ENCODE measurements around the gene DNAI1. TPM values are rescaled to one million over a fixed set of nuclear protein-coding genes. Genes with fewer than 3 reads are reported as not detected.

DNAI1 gene
- total RNA-seq, 1 donor from 2014 or later, result 0.99 TPM

DNA sequence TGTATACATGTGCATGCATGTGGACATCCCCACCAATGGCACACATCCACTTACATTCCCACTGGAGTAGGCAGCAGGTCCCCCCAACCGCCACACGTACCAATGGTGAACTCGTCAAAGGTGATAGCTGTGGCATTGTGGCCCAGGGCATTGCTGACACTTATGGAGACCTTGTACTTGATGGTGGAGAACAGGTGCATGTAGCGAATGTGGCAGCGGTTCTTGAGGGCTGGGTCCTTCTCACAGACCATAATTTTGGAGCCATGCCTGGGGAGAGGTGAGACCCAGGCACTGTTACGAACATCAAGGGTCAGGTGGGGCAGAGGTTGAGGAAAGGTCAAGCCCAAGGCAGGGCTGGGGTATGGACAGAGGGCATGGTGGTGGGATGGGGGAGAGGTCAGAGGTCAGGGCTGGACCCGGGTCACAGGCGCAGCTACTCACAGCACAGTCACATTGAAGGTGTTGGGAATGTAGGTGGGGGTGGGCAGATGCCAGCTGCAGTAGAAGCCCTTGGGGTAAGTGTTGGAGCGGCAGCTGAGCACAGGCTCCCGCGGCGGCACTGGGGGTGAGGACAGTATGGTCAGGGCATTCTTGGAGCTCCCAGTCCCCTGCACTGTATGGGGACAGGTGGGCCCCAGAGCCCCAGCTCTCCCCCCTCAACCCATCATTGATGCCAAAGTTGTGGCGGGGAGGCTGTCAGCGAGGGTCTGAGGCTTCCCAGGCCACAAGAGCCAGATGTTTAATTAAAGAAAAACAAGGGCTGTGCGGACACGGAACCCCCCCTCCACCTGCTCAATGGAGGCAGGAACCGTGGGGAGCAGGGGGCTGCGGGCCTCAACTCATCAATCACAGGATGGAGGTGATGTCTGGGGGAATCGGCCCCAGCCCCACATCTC is 99.1 kb downstream of the DNAI1 start:
- DNase-seq (ENCODE audit: low read depth), result no peak

DNA sequence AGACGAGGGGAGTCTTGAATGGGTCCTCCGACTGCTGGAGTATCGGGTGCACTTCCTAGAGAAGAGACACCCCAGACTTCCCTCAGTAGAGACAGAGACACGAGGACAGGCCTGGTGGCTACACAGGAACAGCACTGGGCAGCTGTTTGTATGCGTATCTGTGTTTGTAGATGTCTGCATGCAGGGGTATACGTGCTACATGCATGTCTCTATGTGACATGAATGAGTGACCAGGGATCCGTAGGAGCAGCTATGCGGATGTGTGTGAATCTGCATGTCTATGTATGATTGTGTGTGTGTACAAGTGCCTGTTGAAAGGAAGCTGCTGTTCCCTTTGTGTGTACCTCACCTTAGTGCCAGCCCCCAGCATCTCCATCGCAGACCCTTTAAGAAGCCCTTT is 99.8 kb downstream of the DNAI1 start:
- no peak for DNase-seq (ENCODE audit: low read depth)

DNA sequence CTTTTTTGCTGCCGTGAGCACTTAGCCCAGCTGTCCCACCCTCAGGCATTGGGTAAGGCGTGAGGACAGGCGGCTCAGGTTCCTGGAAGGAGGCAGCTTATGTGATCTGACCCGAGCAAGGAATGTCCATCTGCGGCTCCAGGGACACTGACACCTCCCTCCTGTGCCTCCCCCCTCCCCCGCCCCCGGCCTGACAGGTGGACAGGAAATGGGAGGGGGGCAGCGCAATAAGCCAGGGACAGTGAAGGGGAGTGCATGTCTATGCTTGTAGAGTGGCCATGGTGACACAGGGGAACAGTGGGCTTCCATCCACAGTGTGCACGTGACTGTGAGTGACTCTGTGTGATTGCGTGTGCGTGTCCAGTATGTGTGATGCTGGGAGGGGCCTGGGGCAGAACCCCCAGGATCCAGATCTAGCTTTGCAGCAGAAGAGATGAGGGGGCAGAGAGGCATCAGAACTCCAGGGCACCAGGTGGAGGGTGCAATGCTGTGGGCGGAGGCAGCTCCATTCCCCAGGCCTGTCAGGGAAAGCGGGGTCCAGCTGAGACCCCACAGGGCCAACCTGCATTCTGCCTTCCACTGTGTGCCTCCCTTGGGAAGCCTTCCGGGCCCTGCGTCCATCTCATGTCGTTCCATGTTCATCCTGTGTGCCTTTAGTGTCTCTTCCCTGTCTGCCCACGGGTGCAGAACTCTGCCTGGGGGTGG is 100.5 kb downstream of the DNAI1 start:
- DNase-seq (ENCODE audit: low read depth), result no peak

DNA sequence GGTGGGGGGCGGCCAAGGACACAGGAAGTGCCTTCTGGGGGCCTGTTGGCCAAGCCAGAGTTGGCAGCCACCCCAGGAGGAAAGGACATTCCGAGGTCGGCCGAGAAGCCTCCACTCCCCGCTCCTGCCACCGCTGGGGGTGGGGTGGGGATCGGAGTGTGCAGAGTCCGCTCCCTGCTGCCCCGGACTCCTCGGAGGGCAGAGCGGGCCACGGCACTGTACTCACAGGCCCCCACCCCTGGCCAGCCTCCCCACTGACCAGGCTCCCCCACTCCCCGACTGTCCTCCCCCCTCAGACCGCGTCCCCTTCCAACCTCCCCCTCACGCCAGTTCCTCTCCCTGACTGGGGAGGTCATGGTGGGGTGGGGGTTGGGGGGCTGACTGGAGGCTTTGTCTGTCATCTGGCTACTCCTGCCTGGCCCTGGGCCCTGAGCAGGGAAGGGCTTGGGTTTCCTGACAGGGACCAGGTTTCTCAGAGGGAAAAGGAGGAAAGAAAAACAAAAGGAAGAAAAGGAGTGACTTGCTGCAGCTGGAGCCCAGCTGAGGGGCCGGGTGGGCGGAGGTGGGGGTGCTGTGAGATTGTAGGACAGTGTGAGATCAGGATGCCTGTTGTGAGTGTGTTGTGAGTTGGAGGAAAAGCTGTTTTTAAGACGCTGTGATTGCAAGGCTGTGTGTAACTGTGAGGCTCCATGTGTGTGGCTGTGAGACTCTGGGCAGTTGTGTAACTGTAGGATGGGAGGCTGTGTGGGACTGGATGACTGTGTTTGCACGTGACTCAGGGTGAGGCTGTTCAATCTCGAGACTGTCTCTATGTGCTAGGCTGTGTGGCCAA is 101.2 kb downstream of the DNAI1 start:
- DNase-seq (ENCODE audit: low read depth), result peak; percentile 40

DNA sequence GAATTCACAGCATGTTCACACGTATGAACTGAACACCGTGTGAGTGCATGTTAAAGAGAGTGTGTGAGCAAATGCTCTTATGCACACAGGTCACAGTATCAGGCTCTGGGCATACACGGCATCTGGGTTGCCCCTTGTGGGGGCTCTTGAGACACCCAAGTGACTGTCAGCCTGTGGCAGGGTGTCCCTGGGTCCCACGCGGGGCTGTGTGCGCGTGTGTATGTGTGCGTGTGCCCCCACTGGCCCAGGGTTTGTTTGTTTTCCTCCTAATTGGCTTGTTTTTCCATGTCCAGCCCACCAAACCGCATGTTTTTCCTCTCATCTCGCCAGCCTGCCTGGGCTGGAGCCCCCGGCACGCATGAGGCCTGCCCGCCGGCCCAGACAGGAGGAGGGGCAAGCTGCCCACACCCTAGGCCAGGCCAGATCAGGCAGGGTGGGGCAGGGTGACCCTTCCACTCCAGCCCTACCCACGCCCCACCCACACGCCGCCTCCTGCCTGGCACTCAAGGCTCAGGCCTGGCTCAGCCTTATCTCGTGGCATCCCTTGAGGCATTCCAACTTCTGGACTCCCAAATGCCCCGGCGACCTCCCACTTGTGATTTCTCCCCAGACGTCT is 102.1 kb downstream of the DNAI1 start:
- no peak for DNase-seq (ENCODE audit: low read depth)

DNA sequence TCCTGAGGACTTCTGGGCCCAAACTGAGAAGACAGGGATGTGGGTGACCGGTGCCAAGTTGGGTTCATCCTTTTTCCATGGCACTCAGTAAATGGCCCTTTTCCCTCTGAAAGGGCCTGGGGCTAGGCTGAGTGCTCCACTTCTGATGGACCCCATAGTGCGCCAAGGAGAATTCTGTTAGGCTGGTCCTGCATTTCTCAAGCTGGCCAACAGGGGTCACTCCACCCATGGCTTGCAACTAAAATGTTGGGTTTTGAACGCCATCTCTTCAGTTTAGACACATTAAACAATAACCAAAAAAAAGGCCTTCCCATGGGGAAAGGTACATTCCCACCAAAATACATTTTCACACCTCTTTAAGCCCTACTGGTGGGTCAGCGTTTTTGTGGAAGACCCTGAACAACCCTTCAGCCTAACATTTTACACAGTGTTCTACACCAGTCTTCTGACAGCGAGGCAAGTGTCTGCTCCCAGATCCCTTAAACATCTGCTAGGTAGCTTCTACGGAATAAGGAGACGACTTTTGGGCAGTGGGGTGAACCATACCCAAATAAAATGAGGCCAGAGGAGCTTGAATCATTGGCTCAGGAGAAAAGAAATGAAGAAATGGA is 103.6 kb downstream of the DNAI1 start:
- no peak for DNase-seq (ENCODE audit: low read depth)

DNA sequence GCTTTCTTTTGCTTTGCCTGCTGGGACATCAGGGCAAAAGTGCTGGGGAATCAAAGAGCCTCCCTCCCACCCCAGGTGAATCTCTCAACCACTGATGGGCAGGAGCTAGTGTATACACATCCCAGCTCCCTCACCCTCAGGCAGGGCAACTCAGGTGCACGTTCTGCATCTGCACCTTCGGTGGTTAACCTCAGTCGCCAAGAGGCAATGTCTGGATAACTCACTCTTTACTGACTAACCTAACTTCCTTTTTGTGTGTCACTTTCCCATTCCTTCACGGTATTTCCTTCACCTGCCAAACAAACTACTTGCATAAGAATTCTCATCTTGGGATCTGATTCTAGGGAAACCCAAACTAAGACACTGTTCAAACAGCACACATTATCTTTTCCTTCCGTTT is 104.7 kb downstream of the DNAI1 start:
- no peak for DNase-seq (ENCODE audit: low read depth)

DNA sequence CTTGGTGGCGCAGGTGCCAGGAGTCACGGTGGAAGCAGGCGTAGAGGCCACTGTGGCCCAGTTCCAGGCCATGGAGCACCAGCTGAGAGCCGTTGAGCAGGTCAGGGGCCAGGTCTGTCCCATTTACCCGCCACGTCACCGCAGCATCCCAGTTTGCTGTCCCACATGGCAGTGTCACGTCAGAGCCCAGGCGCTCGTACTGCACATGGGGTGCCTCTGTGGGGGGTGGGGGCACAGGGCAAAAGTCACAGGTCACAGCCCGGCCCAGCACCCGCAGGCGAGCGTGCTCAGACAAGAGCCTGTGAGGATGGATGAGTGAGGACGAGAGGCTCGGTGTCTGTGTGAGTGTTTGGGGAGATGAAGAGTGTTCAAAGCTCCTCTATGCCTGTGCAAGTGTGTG is 106.0 kb downstream of the DNAI1 start:
- DNase-seq (ENCODE audit: low read depth), result no peak

DNA sequence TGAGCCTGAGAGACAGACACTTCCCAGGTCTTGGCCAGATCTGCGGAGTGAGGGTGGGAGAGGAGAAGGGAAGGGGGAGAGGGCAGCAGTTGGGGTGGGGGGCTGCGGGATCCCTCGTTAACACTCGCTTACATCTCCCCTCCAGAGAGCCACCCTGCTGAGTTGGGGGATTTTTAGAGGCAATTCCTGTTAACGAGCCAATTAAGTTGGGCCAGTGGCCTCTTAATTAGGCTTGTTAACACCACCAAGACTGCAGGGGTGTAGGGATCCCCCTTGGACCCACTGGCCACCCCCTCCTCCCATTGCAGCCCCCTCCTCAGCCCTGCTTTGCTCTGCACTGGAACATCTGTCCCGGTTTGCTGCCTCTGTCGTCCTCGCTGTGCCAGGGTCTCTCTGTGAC is 107.3 kb downstream of the DNAI1 start:
- no peak for DNase-seq (ENCODE audit: low read depth)

DNA sequence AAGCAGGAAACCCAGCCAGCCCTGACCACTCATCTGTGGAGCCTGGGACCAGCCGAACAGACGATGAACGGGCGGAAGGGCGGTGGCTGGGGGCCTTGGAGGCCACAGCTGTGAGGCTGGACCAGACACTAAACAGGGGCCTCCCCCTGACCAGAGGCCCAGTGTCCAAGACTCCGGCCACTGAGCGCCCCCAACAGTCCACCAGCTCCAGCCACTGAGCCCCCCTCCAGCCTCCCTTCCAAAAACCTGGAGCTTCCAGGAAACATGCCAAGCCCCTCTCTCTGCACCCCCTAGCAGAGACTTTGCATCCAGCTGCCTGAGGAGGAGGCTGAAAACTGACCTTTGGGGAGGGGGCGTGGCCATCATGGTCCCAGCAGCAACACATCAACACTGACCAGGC is 107.7 kb downstream of the DNAI1 start:
- DNase-seq (ENCODE audit: low read depth), result no peak

DNA sequence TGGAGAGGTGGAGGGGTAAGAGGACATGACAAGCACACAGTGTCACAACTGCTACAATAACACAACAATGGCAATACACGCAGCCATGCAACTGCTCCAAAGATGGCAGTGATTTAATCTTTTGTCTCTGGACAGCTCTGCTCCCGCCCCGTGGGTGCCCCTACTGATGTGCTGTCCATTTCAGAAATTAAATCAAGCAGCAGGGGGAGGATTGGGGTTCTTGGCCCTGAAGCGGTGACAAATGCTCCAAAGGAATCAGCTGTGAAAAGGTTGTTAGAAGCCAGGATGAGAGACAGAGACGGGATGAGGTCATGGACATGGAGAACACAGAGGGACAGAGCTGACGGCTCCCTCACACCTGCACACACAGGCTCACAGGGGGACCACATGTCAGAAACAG is 108.4 kb downstream of the DNAI1 start:
- DNase-seq (ENCODE audit: low read depth), result no peak

DNA sequence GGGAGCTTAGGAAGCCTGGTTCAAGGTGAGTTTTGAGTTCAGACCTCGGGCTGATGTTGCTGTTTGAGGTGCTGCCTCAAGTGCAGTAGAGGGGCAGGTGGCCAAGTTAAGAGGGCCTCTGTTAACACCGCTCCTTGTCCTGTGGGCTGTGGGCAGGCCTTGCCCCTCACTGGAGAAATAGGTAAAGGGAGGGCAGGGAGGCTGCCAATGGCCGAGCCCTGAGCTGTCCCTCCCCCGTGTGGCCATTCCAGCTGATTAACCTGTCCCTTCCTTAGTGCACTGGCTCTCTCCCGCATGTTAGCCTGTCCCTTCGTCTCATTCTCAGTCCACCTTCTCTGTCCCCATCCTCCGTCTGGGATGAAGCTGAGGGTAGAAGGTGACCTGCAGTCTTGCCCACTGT is 109.5 kb downstream of the DNAI1 start:
- no peak for DNase-seq (ENCODE audit: low read depth)

DNA sequence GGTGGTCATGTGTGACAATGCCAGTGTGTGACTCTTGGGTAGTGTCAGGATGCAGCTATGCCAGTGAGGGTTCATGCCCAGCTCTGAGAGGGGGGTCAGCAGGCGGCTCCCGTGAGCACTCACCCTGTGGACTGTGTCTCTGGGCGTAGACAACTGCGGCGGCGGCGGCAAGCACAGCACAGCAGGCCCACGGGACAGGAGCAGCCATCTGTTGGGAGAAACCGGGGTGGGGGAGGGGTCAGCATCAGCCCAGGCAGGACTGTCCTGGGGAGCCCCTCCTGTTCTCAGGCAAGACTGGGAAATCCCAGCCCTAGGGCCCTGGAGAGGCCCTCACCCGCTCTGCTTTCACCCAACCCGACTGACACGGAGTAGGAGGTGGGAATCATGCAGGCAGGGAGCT is 110.2 kb downstream of the DNAI1 start:
- DNase-seq (ENCODE audit: low read depth), result no peak

DNA sequence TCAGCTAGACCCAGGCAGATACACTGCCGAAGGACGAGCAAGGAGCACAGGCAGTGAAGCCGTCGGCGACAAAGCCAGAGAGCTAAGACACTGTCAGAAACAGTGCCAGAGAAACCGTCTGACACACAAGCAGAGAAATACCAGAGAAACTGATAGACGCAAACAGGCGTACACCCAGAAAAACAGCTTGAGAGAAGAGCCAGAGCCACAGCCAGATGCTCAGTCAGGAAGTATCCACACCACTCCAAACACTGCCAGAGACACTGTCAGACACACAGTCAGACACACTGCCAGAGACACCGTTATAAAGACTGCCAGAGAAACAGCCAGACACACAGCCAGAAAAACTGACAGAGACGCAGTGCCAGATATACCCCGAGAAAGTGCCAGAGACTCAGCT is 111.8 kb downstream of the DNAI1 start:
- DNase-seq (ENCODE audit: low read depth), result no peak

Other genes starting within 250 kb of the DNAI1 start
- gene KIF24, start 129.5 kb upstream of the DNAI1 start, total RNA-seq, result 1.9 and 3.5 TPM in 2 replicates
- 14.5 and 27.4 TPM in 2 replicates for gene NUDT2, start 129.2 kb upstream of the DNAI1 start, total RNA-seq
- gene MYORG, start 81.9 kb upstream of the DNAI1 start, total RNA-seq, result 4.0 and 12.3 TPM in 2 replicates
- 11.6 and 17.2 TPM in 2 replicates for gene FAM219A, start 235 bp upstream of the DNAI1 start, total RNA-seq
- gene ENHO, start 64.2 kb downstream of the DNAI1 start, total RNA-seq, result 0.30 TPM in 1 of 2 replicates, not detected in the other
- not detected in 2 replicates for gene CNTFR, start 130.9 kb downstream of the DNAI1 start, total RNA-seq
- 14.9 and 16.1 TPM in 2 replicates for gene RPP25L, start 153.3 kb downstream of the DNAI1 start, total RNA-seq
- 50.4 and 79.3 TPM in 2 replicates for gene DCTN3, start 161.7 kb downstream of the DNAI1 start, total RNA-seq
- gene ARID3C, start 170.3 kb downstream of the DNAI1 start, total RNA-seq, result not detected in 2 replicates
- 36.8 and 56.1 TPM in 2 replicates for gene SIGMAR1, start 179.0 kb downstream of the DNAI1 start, total RNA-seq
- 24.7 and 30.2 TPM in 2 replicates for gene GALT, start 187.9 kb downstream of the DNAI1 start, total RNA-seq
- 4.2 and 4.5 TPM in 2 replicates for gene IL11RA, start 193.4 kb downstream of the DNAI1 start, total RNA-seq
- gene CCL27, start 203.9 kb downstream of the DNAI1 start, total RNA-seq, result not detected in 2 replicates
- gene CCL19, start 232.5 kb downstream of the DNAI1 start, total RNA-seq, result not detected in 2 replicates